Tibial nerve (tissue), 4 donors: ENCODE results near the gene ATP1B3. TPM values are rescaled to one million over a fixed set of nuclear protein-coding genes. Genes with fewer than 3 reads are reported as not detected.
"Not testable (repeated sequence)": the region's sequence is repeated elsewhere in the genome, so short reads cannot be mapped to it uniquely, and the experiment has no call there.

Experiments
- DNase-seq, 2 donors: peaks; one replicate each; pipeline ENCODE4 v3.0.0-alpha.2; 2019; ENCODE audit warnings: low spot score in 2 of 2
- H3K27ac ChIP-seq, 4 donors: fragments of 200-600 bp; sonication (generic) in 3 of 4; one replicate each; pipeline ENCODE4 v1.5.1; 2017 to 2019; ENCODE audit warnings: mild to moderate bottlenecking in 1 of 4
- H3K27me3 ChIP-seq, 2 donors: fragments of 200-600 bp; sonication (generic) in 1 of 2; one replicate each; pipeline versions ENCODE4 v1.5.1 to v1.6.0; 2017 to 2019
- H3K36me3 ChIP-seq, 3 donors: fragments of 200-600 bp; sonication (generic); one replicate each; pipeline ENCODE4 v1.5.1; 2018 to 2019
- H3K4me1 ChIP-seq, 4 donors: fragments of 200-600 bp; sonication (generic) in 3 of 4; one replicate each; pipeline ENCODE4 v1.5.1; 2017 to 2019
- H3K4me3 ChIP-seq, 4 donors: fragments of 200-600 bp; sonication (generic) in 3 of 4; one replicate each; pipeline ENCODE4 v1.5.1; 2017 to 2019; ENCODE audit warnings: mild to moderate bottlenecking in 1 of 4, moderate library complexity in 1 of 4
- H3K9me3 ChIP-seq, 4 donors: fragments of 200-600 bp; sonication (generic) in 3 of 4; one replicate each; pipeline ENCODE4 v1.5.1; 2017 to 2019
- EP300 ChIP-seq, 2 donors: sonication (generic); formaldehyde crosslinking; IDR thresholded peaks; one replicate each; pipeline ENCODE4 v1.6.1; 2017; ENCODE audit warnings: antibody characterized with exemption in 2 of 2, mild to moderate bottlenecking in 1 of 2
- POLR2A ChIP-seq, 2 donors: fragments of 450-650 bp; IDR thresholded peaks; one replicate each; pipeline ENCODE4 v1.6.1; 2017; ENCODE audit warnings: antibody characterized with exemption in 2 of 2, mild to moderate bottlenecking in 2 of 2, moderate library complexity in 2 of 2
- WGBS, 2 donors: methylation state at CpG; one replicate each; pipeline ENCODE4 v1.1.5; 2018; 5-methylcytosine and 5-hydroxymethylcytosine counted together
- total RNA-seq, 4 donors: library from RNA; depleted of rRNA; stranded (reverse); fragments of >200 nt; gene quantifications; one replicate each; pipeline ENCODE4 v1.1.0, GENCODE V29; 2016
- TF ChIP-seq, protein P1 (sequence below), 5 experiments: fragments of 200-600 bp in 3 of 5; fragments of 450-650 bp in 2 of 5; sonication (generic) in 3 of 5; IDR thresholded peaks; one replicate each; pipeline ENCODE4 v1.5.1; 2016 to 2019; ENCODE audit warnings: antibody characterized with exemption in 5 of 5, mild to moderate bottlenecking in 3 of 5, moderate library complexity in 2 of 5

Gene ATP1B3
- total RNA-seq, 4 donors from 2014 or later: 73.3 to 98.0 (median 92.9) TPM

DNA sequence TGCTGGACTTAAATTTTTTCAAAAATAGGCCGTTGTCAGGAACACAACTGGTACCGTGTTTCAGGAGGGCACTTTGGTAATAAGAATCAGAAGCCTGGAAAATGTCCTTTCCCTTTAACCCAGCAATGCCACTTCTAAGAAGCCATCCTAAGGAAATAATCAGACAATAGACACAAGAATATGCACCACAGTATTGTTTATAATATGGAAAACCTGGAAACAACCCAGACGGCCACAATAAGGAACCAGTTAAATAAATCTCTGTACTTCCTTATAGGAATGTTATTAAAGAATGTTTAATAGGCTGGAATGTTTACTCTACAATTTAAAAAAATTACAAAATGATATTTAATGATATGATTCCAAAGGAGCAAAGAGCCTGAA lies 30.4 kb upstream of the ATP1B3 start:
- TF ChIP-seq, protein P1, sequence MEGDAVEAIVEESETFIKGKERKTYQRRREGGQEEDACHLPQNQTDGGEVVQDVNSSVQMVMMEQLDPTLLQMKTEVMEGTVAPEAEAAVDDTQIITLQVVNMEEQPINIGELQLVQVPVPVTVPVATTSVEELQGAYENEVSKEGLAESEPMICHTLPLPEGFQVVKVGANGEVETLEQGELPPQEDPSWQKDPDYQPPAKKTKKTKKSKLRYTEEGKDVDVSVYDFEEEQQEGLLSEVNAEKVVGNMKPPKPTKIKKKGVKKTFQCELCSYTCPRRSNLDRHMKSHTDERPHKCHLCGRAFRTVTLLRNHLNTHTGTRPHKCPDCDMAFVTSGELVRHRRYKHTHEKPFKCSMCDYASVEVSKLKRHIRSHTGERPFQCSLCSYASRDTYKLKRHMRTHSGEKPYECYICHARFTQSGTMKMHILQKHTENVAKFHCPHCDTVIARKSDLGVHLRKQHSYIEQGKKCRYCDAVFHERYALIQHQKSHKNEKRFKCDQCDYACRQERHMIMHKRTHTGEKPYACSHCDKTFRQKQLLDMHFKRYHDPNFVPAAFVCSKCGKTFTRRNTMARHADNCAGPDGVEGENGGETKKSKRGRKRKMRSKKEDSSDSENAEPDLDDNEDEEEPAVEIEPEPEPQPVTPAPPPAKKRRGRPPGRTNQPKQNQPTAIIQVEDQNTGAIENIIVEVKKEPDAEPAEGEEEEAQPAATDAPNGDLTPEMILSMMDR (IDR thresholded peaks at IDR 0.05): no peak
- TF ChIP-seq POLR2A (IDR thresholded peaks at IDR 0.05): no peak
- no peak for TF ChIP-seq EP300 (IDR thresholded peaks at IDR 0.05)
- Histone ChIP-seq H3K36me3 (no peaks in the 10 kb centered on the region), H3K4me1 (no peaks in the 10 kb centered on the region), H3K27ac (no peak overlapping the region), H3K4me3 (no peak overlapping the region), H3K9me3 (no peaks in the 10 kb centered on the region), H3K27me3 (no peaks in the 10 kb centered on the region)
- no peak for DNase-seq
- 38 to 44% methylated on average over 3 of the region's 3 CpGs for WGBS, 2 donors

DNA sequence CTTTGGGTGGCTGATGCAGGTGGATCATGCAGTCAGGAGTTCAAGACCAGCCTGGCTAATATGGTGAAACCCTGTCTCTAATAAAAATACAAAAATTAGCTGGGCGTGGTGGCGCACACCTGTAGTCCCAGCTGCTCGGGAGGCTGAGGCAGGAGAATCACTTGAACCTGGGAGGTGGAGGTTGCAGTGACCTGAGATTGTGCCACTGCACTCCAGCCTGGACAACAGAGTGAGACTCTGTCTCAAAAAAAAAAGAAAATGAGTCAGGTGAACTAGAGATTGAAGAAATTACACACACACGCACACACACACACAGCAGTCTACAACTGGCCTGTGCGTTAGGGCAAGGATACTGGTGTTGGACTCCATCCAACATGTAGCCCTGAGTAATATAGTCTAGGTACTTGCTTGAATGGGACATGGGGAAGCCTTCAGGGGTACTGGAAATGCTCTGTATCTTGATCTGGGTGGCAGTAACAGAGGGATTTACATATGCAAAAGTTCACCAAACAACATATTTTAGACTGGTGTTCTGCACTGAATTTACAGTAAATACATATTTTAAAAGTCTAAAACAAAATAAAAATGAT lies 28.2 kb upstream of the ATP1B3 start:
- DNase-seq, H3K36me3 ChIP-seq, H3K27ac ChIP-seq, H3K4me3 ChIP-seq, H3K9me3 ChIP-seq, H3K4me1 ChIP-seq, H3K27me3 ChIP-seq: not testable (repeated sequence)
- WGBS, 2 donors: 83 to 93% methylated on average over 5 of the region's 5 CpGs

DNA sequence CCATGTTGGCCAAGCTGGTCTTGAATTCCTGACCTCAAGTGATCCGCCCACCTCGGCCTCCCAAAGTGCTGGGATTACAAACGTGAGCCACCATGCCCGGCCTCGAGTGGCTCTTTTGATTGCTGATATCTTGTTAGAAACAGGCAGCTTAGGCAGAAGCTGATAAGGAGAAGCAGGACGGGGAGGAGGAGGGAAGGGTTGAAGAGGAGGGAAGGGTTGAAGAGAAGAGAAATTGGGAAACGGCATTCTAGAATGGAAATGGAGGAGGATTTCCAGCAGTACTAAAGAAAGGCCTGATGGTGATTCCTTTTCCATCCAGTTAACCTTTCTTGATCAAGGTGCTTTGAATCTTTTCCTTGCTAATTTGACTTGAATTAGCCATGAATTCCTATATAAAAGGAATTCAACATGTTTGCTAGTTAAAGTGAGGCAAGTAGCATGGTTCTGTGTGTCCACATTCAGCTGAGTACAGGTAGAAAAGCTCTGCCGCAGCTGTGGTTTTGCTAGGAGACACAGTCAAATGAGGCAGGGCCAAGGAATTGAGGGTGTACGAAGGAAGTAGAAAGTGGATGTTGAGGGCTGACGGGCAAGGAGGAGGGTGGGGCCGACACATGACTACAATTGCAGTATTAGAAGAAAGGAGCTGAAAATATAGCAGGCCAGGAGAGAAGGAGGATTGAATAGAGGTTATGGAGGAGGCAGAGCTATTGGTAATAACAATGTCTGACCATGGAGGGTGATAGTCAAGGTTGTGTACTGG lies 27.2 kb upstream of the ATP1B3 start:
- no peaks in the 10 kb centered on the region for H3K36me3 ChIP-seq
- DNase-seq: peak in 1 of 2 donors; percentile 25
- H3K4me3 ChIP-seq: no peak overlapping the region
- 70% methylated on average over 11 of the region's 11 CpGs for WGBS, 2 donors
- TF ChIP-seq POLR2A (IDR thresholded peaks at IDR 0.05): no peak
- TF ChIP-seq EP300 (IDR thresholded peaks at IDR 0.05): peak in 1 of 2 donors; percentile 14
- no peak overlapping the region for H3K27ac ChIP-seq
- no peaks in the 10 kb centered on the region for H3K9me3 ChIP-seq
- H3K4me1 ChIP-seq: peaks cover 0 to 9% (median 0%) of the 10 kb centered on the region in 4 donors
- H3K27me3 ChIP-seq: no peaks in the 10 kb centered on the region

DNA sequence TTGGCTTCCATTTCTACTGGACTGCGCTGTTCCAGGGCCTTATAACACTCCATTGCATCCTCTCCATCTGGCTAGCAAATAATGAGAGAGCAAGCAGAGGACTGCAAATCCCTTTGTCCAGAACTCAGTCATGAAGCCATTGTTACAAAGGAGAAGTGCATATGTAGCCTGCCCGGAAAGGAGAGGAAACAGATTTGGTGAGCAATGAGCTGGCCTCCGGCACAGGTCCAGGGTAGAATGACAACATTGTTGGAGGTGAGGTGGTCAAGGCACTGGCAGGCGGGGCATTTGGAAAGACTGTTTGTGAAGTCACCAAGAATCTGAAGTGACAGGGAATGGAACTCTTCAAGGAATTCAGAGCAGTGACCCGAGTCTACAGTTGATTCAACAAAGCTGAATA lies 25.0 kb upstream of the ATP1B3 start:
- H3K27me3 ChIP-seq: no peaks in the 10 kb centered on the region
- DNase-seq: no peak
- H3K4me3 ChIP-seq: no peak overlapping the region
- 72 to 74% methylated on average over 5 of the region's 5 CpGs for WGBS, 2 donors
- TF ChIP-seq, protein P1 (IDR thresholded peaks at IDR 0.05): no peak
- TF ChIP-seq EP300 (IDR thresholded peaks at IDR 0.05) (peak in 1 of 2 donors; percentile 61), POLR2A (IDR thresholded peaks at IDR 0.05) (no peak)
- peaks cover 0 to 9% (median 0%) of the 10 kb centered on the region in 4 donors for H3K4me1 ChIP-seq
- peak overlapping the region in 1 of 4 donors; percentile 10 for H3K27ac ChIP-seq
- no peaks in the 10 kb centered on the region for H3K9me3 ChIP-seq
- H3K36me3 ChIP-seq: no peaks in the 10 kb centered on the region

DNA sequence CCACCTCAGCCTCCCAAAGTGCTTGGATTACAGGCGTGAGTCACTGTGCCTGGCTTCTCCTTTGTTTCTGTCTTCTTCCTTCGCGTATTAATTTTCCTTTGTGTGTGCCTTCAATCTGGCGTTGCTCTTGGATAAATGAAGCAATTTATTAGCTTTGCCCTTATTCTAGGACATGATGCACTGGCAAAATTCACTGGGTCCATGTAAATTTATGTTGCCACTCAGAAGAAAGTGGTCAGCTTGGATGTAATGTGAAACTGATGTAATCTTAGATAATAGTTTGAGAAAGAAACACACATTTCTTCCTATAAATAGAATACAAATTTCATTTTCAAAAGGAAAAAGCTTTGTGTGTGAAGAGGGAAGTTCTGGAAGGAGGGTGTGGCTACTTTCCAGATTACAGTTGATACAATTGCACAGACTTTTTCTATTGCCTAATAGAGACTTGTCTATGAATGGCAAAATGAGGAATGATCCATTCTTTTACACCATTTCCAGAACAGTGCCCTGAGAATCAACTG lies 23.3 kb upstream of the ATP1B3 start:
- TF ChIP-seq, protein P1 (IDR thresholded peaks at IDR 0.05): no peak
- TF ChIP-seq EP300 (IDR thresholded peaks at IDR 0.05) (peak in 1 of 2 donors; percentile 25), POLR2A (IDR thresholded peaks at IDR 0.05) (no peak)
- Histone ChIP-seq H3K36me3 (no peaks in the 10 kb centered on the region), H3K27me3 (no peaks in the 10 kb centered on the region), H3K9me3 (no peaks in the 10 kb centered on the region), H3K4me1 (peaks cover 0 to 9% (median 0%) of the 10 kb centered on the region in 4 donors), H3K27ac (peak overlapping the region in 2 of 4 donors; percentile 57 to 63), H3K4me3 (no peak overlapping the region)
- DNase-seq: peak in 1 of 2 donors; percentile 23
- 29 to 38% methylated on average over 4 of the region's 4 CpGs for WGBS, 2 donors

DNA sequence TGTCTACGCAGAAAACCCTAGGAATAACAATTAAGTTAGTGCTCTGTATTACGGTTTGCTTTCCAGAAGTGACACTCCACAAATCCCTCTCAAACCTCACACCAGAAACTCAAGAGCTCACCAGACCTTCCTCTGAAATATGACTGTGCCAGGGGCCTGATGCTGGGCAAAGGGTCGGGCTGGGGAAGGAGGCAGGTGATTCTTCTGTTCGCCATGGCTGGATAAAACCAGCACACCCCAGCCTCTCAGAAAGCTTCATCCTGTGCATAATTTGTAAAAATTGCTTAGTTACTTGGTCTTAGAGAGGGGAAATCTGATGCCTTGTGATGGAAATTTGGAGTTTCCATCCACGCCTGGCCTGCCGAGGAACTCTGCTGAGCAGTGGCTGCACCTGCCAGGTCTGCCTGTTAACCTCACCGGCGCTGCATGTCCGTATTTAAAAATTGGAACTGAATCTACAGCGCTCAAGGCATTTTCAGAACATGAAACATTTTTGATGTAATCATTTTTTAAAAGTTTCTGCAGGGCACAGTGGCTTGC lies 22.7 kb upstream of the ATP1B3 start:
- H3K36me3 ChIP-seq: no peaks in the 10 kb centered on the region
- no peaks in the 10 kb centered on the region for H3K9me3 ChIP-seq
- 82 to 86% methylated on average over 10 of the region's 10 CpGs for WGBS, 2 donors
- H3K4me3 ChIP-seq: no peak overlapping the region
- no peaks in the 10 kb centered on the region for H3K27me3 ChIP-seq
- TF ChIP-seq, protein P1 (IDR thresholded peaks at IDR 0.05): no peak
- TF ChIP-seq EP300 (IDR thresholded peaks at IDR 0.05) (no peak), POLR2A (IDR thresholded peaks at IDR 0.05) (no peak)
- peak overlapping the region in 2 of 4 donors; percentile 57 to 63 for H3K27ac ChIP-seq
- H3K4me1 ChIP-seq: peaks cover 0 to 9% (median 0%) of the 10 kb centered on the region in 4 donors
- no peak for DNase-seq
